Putamen (tissue), 1 donor: ENCODE results near the gene GALP.
"Not testable (repeated sequence)": the region's sequence is repeated elsewhere in the genome, so short reads cannot be mapped to it uniquely, and the experiment has no call there.

Experiments used
- DNase-seq: peaks from one replicate; pipeline ENCODE4 v3.0.0-alpha.2; 2016; ENCODE audit warnings: low spot score

The GALP gene

GRCh38 chr19:56191115-56191514, 15.3 kb downstream of the GALP start:
- DNase-seq = no peak

DNA sequence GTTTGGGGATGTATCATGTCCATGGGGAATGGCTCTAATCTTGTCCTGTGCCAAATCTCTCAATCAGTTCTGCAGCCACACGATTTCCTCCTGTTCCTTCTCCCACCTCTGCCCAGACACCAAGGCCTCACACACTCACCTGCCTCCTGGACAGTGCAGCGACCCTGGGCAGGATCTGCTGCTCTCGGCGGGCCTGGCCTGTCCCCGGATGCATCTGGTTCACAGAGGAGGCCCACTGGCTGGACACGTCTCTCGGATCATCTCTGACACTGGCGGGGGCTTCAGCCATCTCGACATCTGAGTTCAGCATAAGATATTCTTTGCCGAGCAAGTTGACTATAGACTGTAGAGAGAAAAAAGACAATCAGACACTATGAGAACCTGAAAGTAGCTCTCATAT, 15.9 kb downstream of the GALP start:
- DNase-seq = no peak

GRCh38 chr19:56193981-56194640, 18.3 kb downstream of the GALP start:
- no peak for DNase-seq

GRCh38 chr19:56197646-56198045, 21.8 kb downstream of the GALP start, which contains the start of gene ZSCAN5B:
Gene ZSCAN5B (minus strand): TSS chr19:56197783. CDS start chr19:56193052, 4,731 bp downstream.
- not testable (repeated sequence) for DNase-seq

GRCh38 chr19:56199687-56200086, 23.9 kb downstream of the GALP start:
- DNase-seq = no peak

DNA sequence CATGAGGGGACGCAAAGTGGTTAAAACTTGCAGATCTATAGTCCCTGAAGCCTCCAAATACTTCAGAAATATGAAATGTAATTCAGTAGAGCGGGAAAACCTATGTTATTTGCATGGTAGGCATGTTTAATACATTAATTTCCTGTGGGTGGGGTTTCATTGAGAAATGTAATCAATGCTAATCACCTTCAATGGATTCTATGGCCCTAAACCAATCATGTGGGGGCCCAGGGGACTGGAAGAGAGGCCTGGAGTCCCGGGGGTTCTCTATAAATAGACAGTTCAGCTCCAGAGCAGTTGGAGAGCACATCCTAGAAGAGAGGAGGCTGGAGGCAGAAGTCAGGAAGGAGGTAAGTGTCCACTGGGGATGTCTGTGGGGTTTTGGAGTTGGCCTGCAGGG, 26.2 kb downstream of the GALP start, which contains the start of gene ZSCAN5C:
TSS of gene ZSCAN5C (plus strand) at position 301 of the 400 bp plus-strand sequence. CDS start 3,641 bp downstream, outside the sequence.
- DNase-seq = no peak

- DNase-seq = not testable (repeated sequence)
These were observed 31.8 kb downstream of the GALP start for GRCh38 chr19:56207581-56207980.

GRCh38 chr19:56209091-56209490, 33.3 kb downstream of the GALP start:
- no peak for DNase-seq

DNA sequence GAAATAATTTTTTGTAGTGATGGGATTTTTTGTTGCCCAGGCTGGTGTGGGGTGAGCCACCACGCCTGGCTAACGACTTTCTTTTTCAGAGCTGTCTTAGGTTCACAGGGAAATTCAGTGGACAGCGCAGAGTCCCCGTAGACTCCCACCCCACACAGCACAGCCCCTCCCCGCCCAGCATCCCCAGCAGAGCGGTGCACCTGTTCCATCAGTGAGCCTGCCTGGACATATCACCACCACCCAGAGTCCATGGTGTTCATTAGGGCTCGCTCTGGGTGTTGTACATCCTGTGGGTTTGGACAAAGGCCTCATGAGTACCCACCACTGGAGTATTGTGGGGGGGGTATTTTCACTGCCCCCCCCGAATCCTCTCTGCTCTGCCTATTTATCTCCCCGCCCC, 34.2 kb downstream of the GALP start:
- not testable (repeated sequence) for DNase-seq

DNA sequence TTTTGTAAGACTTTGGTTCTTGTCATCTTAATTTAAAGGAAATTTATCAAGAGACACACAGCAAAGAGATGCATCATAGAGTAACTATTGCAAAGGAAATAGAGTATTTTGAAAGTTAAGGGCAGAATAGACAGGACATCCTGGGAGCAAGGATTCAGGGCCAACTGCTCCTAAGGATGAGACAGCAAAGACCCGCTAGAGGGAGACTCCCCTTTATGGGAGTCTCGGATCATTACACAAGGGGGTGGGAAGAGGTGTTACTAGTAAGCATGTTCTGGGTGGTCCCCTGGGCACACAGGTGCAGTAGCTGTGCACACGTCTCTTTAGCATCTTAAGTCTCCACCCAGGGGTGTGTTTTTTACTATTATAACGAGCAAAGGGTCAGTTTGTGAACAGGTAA, 35.9 kb downstream of the GALP start:
- no peak for DNase-seq

GRCh38 chr19:56217039-56217949, 41.5 kb downstream of the GALP start:
- DNase-seq = no peak

GRCh38 chr19:56218961-56219360, 43.2 kb downstream of the GALP start:
- DNase-seq = no peak

- not testable (repeated sequence) for DNase-seq
These were observed 45.6 kb downstream of the GALP start for GRCh38 chr19:56221442-56221841.

DNA sequence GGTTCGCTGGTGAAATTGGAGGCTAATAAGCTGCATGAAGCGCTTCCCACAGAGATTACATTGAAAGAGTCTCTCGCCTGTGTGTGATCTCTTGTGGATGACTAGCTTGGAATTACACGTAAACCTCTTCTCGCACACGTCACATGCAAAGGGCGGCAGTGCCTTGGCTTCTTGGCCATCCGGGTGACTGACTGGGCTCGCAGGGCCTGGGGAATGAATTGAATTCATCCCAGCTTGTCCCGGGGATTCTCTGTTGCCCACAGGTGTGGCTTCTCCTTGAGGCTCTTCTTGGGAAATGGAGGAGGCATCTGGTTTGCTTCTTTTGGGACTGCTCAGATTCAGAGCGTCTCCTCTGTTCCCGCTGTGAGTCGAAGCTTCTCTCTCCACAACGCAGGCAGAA, 46.0 kb downstream of the GALP start:
- no peak for DNase-seq

GRCh38 chr19:56222901-56223300, 47.1 kb downstream of the GALP start:
- no peak for DNase-seq

GRCh38 chr19:56223481-56223880, 47.7 kb downstream of the GALP start:
- DNase-seq = no peak
